ENCODE measurements around the gene GAN. TPM values are rescaled to one million over a fixed set of nuclear protein-coding genes. Genes with fewer than 3 reads are reported as not detected.

GAN gene
- total RNA-seq, 1 experiment from 2014 or later = 22.5 TPM

- DNase-seq (ENCODE audit: low read depth, low spot score) = no peak
These were observed 123.1 kb downstream of the GAN start for GRCh38 chr16:81437865-81438264.

More at GRCh38 chr16:81437865-81438264, 123.1 kb downstream of the GAN start:
- Histone ChIP-seq H3K4me2 (ENCODE audit: low read length) (no peak overlapping the region), H3K4me1 (ENCODE audit: control insufficient read depth in 1 of 2, insufficient read depth in 2 of 2, low read length in 2 of 2) (peaks cover 0 to 9% of the 10 kb centered on the region in 2 experiments; a peak in 2 of 4 replicates), H3K79me2 (ENCODE audit: insufficient read depth, low read length) (no peaks in the 10 kb centered on the region), H3K27me3 (ENCODE audit: insufficient read depth, low read length) (no peaks in the 10 kb centered on the region), H3K36me3 (ENCODE audit: control insufficient read depth in 1 of 2, insufficient read depth in 2 of 2, low read length in 2 of 2) (no peaks in the 10 kb centered on the region), H3K4me3 (replicated peaks in 1 of 2; ENCODE audit: low read depth in 1 of 2, low read length in 2 of 2) (no peak overlapping the region), H3K9me2 (ENCODE audit: insufficient read depth) (no peaks in the 10 kb centered on the region), H3K9me3 (ENCODE audit: control insufficient read depth in 1 of 2, insufficient read depth in 1 of 2, low read depth in 1 of 2, low read length in 2 of 2) (no peaks in the 10 kb centered on the region), H3K27ac (ENCODE audit: low read depth, low read length) (no peak overlapping the region), H2AFZ (ENCODE audit: low read depth, low read length, poor library complexity, severe bottlenecking) (no peak overlapping the region), H4K20me1 (ENCODE audit: insufficient read depth) (no peaks in the 10 kb centered on the region), H3K9ac (ENCODE audit: low read length) (no peak overlapping the region)
- ChIA-PET CTCF (interaction anchor here (1.0 kb wide), 1 partner anchor 8 kb away, joined by 4 read pairs; no protein-coding TSS in a partner anchor), RAD21 (ENCODE audit: low non-redundant PET in 1 of 2, low total read pairs in 2 of 2, uncharacterized antibody in 2 of 2, unreplicated experiment in 2 of 2) (no interaction called here), POLR2A (no interaction called here)
- intact Hi-C loops (cut with micrococcal nuclease) = no loop called here
- TF ChIP-seq FOSL1 (IDR thresholded peaks at IDR 0.05; ENCODE audit: low read depth) (no peak), RAD21 (IDR thresholded peaks at IDR 0.05; ENCODE audit: low read depth) (no peak), POLR2AphosphoS5 (IDR thresholded peaks at IDR 0.05; ENCODE audit: low read depth, low read length) (no peak), SIN3A (IDR thresholded peaks at IDR 0.05; ENCODE audit: low read depth) (no peak), POLR2A (IDR thresholded peaks at IDR 0.05; ENCODE audit: borderline replicate concordance, extremely low read depth, insufficient read depth, insufficient read length) (no peak), ZFX (IDR thresholded peaks at IDR 0.05) (no peak), EZH2 (IDR thresholded peaks at IDR 0.05) (no peak), EZH2phosphoT487 (IDR thresholded peaks at IDR 0.05; ENCODE audit: borderline replicate concordance) (no peak), MAX (IDR thresholded peaks at IDR 0.05) (no peak), SP1 (IDR thresholded peaks at IDR 0.05; ENCODE audit: low read depth) (no peak), CTCF (IDR thresholded peaks at IDR 0.05 in 2 of 3, conservative IDR thresholded peaks at IDR 0.05 in 1 of 3; ENCODE audit: borderline replicate concordance in 1 of 3, insufficient read depth in 1 of 3, low read depth in 2 of 3, low read length in 2 of 3) (no peak), CBX3 (IDR thresholded peaks at IDR 0.05; ENCODE audit: low read depth) (no peak), EGR1 (IDR thresholded peaks at IDR 0.05; ENCODE audit: low read depth) (no peak), TCF7L2 (IDR thresholded peaks at IDR 0.05; ENCODE audit: borderline replicate concordance, extremely low read depth, insufficient read depth, insufficient read length) (no peak), ELF1 (IDR thresholded peaks at IDR 0.05; ENCODE audit: borderline replicate concordance, low read depth) (no peak)
- TF ChIP-seq, protein P1, sequence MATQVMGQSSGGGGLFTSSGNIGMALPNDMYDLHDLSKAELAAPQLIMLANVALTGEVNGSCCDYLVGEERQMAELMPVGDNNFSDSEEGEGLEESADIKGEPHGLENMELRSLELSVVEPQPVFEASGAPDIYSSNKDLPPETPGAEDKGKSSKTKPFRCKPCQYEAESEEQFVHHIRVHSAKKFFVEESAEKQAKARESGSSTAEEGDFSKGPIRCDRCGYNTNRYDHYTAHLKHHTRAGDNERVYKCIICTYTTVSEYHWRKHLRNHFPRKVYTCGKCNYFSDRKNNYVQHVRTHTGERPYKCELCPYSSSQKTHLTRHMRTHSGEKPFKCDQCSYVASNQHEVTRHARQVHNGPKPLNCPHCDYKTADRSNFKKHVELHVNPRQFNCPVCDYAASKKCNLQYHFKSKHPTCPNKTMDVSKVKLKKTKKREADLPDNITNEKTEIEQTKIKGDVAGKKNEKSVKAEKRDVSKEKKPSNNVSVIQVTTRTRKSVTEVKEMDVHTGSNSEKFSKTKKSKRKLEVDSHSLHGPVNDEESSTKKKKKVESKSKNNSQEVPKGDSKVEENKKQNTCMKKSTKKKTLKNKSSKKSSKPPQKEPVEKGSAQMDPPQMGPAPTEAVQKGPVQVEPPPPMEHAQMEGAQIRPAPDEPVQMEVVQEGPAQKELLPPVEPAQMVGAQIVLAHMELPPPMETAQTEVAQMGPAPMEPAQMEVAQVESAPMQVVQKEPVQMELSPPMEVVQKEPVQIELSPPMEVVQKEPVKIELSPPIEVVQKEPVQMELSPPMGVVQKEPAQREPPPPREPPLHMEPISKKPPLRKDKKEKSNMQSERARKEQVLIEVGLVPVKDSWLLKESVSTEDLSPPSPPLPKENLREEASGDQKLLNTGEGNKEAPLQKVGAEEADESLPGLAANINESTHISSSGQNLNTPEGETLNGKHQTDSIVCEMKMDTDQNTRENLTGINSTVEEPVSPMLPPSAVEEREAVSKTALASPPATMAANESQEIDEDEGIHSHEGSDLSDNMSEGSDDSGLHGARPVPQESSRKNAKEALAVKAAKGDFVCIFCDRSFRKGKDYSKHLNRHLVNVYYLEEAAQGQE (IDR thresholded peaks at IDR 0.05; ENCODE audit: low read depth) = no peak
- no TSS peak for BruUV-seq (replicated peaks)
- ATAC-seq = no peak

Measured in HCT116 (cell line).